Left hindlimb (tissue), 1 donor: ENCODE data around the gene IRAG1.

Experiments used
- DNase-seq: peaks from one replicate; pipeline ENCODE4 v3.0.0-alpha.2; 2018

Gene IRAG1

DNA sequence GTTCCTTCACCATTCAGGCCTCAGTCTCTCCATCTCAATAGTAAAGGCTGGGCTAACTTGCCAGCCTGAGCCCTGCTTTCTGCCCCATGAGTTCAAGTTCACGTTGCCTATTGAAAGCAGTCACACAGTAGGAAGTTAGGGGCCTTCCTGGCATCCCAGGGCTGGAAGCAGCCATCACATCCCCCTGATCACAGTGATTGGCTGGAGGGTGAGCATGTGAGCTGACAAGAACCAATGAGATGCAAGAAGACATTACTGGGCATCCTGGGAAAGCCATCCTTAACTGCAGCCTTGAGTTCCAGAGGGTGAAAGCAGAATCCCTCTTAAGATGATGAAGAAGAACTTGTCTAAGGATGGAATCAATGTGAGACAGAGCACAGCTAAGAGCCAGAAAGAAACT, 29.1 kb downstream of the IRAG1 start:
- DNase-seq: no peak

DNA sequence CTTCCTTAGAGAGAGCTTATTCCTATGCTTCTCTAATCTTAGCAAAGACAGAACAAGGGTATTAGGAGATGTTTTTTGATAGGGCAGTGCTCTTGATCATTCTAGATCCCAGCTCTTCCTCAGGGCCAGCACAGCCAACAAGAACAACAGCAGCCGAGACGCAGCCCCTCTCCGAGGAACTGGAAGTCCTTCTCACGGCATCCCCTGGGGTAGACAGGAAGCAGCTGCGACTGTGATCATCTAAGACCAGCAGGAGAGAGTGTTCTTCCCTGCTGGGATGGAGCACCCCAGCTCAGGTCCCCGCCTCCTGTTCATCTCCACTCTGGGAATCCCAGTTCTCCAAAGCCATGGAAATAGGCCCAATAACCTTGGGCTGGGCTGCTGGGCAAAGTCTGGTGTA, 29.6 kb downstream of the IRAG1 start:
- DNase-seq: no peak

DNA sequence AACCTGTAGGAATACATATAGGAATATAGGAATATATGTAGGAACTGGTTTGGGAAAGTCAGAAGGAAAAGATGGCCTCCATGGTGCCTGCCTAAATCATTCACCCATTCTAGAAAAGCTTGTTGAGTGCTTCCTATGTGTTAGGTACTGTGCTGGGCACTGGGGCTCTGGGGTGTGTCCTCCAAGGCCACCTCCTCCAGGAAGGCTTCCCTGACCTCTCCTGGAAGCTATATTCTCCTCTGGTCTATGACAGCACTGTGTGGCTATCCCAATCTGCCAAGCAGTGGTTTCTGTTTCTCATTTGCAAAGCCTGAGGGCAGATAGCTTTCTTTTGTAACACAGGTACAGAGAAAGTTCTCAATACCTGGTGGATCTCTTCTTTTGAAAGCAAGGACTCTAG, 30.2 kb downstream of the IRAG1 start:
- no peak for DNase-seq

DNA sequence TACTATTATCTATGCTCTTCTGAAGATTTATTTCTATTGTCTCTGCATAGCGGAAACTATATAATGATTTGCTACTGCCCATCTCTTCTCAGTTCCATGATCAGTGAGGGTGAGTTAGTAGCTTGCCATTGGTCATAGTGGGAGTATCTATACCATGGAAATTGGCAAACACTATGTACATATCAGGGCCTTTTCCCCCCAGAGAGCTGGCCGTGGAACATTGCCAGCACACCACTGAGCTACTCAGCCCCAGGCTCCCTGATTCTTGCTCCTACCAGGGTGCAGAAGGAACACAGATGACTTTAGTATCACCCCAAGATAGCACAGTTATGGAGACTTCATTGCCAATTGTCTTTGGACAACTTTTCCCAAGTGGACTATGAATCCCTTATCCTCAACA, 33.2 kb downstream of the IRAG1 start:
- no peak for DNase-seq

DNA sequence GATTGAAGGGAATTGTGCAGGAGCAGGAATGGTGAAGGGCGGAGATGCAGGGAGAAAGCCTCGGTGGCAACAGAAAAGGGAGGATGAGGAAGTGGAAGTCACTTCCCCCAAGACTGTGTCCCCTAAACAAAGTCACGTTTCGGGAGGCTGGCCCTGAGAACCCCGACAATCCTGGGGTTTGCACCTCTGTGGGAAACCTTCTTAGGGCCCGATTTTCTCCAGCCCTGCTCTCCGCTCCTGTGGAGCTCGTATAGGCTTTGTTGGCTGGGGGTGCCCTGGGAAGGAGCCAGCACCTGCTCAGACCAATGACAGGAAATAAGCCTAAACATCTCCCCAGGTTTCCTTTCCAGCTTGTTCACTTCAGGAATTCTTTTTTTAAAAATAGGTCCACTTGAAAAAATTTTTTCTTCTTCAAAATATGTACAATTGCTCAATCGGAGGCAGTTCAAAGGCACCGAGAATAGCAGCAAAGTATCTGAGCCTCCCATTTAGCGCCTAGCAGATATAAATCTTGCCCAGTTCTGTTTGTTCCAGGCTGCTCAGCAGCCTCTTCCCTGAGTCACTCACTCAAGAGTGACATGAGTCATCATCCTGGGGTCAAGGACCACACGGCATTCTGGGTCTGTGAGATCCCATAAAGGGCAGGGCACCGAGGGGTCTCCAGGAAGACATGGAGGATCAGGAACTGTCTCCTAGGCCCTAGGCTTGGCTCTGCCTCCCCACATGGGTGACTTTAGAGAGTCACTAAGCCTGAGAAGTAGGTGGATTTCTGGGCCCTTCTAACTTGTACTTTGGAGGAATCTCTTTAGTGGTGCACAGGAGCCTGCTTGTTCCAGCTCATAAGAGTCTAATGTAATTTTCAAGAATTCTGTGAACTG, 34.0 kb downstream of the IRAG1 start:
- no peak for DNase-seq

DNA sequence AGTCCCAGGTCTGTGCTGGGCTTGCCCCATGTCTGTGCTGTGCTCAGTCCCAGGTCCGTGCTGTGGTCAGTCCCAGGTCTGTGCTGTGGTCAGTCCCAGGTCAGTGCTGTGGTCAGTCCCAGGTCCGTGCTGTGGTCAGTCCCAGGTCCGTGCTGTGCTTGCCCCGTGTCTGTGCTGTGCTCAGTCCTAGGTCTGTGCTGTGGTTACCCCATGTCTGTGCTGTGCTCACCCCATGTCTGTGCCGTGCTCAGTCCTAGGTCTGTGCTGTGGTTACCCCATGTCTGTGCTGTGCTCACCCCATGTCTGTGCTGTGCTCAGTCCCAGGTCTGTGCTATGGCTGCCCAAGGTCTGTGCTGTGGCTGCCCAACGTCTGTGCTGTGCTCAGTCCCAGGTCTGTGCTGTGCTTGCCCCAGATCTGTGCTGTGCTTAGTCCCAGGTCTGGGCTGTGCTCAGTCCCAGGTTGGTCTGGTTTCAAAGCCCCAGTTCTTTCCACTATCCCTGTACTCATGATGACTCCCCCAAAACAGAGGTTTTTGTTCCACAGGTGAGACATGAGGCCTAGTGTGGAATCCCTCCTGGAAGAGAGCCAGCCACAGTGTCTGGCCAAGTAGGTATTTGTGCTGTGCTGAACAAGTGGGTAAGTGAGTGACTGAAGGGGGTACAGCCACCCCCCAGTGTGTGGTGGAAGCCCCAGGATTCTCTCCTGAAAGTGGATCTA, 34.8 kb downstream of the IRAG1 start:
- DNase-seq: no peak

DNA sequence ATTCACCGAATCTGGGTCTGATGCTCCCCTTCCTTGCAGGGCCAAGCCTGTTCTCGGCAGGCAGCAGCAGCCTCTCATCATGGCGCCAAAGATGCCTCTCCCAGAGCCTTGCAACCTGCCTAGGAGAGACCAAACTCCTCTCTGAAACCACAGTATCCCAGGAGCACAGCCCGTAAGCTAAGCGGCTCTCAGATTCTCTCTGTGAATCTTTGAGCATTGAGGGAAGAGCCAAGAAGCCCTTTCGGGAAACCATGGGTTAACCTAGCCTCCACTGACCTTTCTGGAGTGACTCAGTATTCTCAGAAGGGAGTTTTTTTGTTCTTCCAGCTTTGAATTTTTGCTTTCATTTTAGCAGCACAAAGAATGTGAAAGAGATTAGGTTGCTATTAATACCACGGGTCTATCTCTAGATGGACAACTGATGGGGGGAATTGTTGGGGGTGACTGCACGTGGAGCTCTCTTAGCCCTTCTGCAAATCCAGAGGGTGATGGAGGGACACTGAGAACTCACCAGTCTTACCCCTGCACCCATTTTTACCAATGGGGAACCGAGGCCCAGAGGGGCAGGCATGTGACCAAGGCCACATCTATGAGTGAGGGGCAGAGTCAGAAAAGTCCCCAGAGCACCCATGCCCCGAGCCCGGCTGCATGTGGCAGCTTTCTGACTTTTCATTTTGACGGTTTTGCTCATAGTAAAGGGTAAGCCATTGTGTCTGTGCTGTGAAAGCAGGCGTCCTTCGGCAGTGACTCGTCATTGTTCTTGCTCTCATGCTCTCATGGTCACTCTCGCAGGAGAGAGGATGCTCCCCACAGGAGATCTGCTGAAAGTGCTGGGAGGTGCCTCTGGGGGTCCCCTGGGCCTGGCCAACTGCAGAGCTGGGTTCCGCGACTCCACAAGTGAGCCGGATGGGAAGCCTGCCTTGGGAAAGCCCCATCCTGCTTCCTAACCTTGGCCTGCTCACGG, 36.0 kb downstream of the IRAG1 start:
- no peak for DNase-seq

DNA sequence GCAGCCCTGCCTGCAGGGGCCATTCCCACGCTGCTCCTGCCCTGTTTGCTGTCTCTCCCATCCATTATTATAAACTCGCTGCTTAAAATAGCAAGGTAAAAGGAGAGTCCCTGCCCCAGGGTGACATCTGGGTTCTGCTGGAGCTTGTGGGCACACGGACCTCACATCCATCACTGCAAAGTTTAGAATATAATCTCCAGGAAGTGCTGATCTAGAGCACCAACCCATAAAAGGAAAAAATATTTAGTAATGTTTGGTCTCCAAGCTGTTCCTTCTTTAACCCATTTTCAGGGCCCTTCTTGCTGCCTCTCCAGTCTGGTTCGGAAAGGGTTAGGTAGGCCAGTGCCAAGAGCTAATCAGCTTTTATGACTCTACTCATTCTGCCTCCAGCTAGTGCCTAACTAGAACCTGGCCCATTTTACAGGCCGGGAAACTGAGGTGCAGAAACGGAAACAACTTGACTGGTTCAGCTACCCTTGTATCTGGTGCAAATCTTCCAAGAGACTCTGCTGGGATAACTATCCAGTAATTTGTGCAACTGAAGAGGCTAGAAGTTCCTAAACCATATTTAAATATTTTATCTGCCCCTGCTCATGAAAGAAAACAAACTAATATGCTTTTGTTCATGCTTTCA, 37.5 kb downstream of the IRAG1 start:
- DNase-seq: no peak

DNA sequence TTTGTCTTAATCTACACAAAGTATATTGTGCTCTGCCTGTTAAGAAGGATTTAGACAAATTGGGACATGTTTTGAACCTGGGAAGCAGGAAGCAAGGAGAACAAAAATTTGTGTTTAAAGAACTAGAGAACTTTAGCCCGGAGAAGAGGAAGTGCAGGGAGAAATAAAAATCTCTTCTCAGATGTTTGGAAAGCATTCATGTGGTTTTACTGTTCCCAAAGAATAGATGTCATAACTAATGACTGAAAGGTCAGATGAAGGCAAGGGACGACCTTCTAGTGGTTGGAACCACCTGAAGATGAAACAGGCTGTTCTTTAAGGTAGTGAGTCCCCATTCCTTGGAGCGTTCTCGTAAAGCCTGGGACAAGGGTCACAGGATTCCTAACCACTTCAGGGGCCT, 38.3 kb downstream of the IRAG1 start:
- no peak for DNase-seq

DNA sequence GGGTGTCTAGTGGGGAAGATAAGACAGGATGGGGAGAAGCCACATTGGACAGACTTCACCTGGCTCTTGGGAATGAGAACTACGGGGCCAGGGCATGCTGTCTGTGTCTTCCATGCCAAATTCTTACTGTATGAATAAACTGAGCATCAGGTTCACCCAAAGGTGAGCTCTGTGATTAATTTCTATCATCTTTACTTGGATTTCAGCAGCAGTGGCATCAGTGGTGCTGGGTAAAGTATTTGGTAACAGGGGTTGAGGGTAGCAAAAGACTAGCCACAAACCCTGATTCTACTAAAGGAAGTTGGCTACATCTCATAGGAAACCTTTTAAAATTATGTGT, 38.8 kb downstream of the IRAG1 start:
- no peak for DNase-seq

DNA sequence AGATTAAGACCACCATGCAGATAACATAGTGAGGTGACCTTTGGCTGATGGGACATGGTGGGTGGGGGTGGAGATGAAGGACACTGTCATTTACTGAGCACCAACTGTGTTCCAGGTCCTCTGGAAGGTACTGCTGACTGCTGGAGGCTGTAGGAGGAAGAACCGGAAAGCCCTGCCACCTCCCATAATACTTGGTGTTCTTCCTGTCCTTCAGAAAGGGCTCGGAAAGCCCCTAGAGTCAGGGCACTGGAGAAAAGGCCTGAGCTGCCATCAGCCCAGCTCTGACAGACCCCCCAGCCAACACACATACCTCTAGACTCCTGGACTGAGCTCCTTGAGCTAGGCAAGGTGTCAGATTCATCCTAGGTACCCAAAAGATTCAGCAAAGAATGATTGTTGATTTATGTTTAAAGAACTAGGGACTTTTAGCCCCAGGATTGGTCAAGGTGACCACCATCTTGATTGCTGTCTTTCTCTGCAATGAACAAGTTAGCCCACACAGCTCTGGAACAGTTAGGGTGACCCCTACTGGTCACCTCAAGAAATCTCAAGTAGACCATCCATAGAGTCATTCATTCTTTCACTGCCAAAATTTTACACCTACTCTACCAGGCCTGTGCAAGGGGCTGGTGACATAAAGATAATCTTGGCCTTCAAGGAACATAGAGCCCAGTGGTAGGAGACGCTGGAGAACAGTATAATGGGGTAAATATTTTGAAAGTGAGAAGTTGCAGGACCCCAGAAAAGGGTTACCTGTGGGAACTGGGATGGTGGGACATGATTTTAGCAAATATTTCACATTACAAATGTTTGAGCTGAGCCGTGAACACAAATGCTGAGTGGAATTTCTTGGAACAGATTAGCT, 39.4 kb downstream of the IRAG1 start:
- DNase-seq: no peak

DNA sequence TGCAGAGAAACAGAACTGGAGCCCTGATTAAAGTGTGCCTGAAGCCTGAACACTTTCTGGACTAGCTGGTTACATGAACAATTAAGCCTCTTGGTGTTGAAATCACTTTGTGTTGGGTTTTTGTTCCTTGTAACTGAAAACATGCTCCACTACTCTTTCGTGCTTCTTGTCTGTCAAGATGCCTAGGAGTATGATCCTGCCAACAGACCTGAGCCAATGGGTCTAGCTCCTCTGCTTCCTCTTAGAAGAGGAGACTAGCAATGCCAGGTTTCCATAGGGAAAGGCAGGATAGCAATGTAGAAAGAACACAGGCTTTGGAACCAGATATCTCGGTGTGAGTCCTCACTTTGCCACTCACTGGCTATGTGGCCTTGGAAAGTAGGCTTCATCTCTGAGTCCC, 40.3 kb downstream of the IRAG1 start:
- no peak for DNase-seq

DNA sequence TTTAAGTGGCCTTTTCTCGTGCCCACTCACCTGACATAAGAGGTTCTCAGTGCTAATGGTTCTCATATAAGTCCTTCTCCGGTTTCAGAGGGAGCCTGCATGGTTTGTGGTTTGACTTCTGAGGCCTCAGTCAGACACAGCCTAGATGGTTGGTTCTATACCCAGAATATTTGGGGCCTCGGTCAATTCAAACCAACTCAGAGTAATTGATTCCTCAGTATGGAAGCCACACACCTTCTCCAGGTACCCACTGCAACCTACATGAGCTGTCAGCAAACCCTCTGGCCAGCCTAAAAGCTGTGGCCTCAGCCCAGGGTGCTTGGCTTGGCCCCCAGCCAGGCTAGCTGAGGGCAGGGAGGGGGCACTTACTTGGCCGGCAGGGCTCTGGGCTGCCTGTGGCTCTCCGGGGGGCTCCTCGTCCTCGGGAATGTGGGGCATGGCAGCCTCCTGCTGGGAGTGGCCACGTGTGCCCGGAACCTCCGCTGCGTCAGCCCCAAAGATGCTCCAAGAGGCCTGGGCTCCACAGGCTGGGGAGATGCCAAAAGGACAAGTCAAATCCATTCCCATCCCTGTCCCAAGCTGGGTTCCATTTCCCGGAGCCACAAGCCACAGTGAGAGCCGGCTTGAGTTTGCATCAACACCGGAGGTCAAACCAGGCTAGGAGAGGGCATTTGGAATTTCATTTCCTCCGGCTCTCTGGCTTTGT, 41.7 kb downstream of the IRAG1 start:
- peak; percentile 35 for DNase-seq

DNA sequence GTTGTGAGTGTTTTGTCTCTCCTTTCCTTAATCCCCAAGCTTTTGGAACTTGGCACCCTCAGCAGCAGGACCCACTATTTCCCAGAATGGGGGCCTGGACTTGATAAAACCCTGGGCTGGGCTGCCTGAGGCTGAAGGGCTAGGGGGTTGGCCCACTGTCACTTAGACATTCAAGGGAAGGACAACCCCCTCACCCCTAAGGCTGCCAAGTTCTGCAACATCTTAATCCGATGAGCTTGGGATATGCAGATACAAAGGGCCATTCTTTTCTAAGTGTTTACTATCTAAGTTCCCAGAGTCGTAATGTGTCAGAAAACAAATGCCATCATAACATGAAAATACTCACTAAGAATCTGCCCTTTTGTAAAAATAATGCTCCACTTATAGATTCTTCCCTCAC, 42.9 kb downstream of the IRAG1 start:
- DNase-seq: peak; percentile 18

DNA sequence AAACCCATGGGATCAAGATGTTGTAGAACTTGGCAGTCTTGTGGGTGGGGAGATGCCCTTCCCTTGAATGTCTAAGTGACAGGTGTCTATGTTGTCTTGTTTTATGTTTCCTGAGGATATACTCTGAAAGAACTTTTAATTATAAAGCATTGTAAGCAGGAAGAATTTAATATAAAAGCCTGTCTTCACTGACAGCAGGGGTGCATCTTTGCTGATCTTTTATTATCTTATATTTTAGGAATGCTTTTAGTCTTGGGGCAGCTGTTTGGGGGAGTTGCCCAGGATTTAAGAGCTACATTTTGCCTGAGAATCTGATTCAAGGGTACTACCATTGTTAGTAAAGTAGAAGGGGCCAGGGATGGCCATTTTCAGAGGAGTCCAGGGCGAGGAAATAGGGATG, 43.4 kb downstream of the IRAG1 start:
- no peak for DNase-seq

DNA sequence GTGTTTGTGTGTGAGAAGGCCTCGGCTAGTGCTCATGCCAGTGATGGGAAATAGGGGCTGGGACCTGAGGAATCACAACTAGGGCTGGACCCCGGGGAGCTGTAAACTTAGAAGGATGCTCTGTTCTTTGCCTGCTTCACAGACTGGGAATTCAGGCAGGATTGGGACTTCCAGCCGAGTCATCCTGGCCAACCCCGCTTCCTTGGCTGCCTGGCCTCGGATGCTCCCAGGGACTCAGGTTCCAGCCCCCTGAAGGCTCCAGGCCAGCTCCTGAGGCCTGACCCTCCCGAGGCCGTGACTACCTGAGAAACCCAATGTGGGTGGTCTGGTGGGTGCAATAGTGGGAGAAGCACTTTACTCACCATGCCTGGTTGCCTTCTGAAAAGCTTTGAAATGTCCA, 44.7 kb downstream of the IRAG1 start:
- peak; percentile 23 for DNase-seq

DNA sequence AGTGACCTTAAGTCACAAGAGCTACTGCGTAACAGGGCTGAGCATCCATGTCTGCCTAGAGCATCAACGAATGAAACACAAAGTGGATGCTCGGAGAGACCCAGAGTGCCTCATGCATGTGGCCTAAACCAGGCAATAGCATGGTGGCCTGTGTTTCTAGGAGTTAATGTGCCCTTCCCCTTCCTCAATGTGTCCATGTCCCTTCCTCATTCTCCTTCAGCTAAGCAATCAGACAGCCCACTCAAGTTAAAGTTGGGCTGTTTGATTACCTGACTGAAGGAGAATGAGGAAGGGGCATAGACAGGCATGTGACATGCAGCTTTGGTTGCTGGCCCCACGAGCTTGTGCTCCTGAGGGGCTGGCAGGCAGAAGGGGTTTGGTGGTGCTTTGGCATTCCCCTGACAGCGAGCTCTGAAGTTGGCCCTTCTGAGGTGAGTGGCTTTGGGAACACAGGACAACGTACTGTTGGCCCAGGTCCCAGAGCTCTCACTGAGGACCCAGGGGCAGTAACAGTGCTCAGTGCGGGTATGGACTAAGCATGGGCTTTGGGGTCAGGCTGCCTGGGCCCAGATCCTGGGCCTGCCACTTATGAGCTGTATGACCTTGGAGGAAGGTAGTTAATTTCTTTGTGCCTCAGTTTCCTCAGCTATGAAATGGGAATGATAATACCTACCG, 46.7 kb downstream of the IRAG1 start:
- peak; percentile 7 for DNase-seq

DNA sequence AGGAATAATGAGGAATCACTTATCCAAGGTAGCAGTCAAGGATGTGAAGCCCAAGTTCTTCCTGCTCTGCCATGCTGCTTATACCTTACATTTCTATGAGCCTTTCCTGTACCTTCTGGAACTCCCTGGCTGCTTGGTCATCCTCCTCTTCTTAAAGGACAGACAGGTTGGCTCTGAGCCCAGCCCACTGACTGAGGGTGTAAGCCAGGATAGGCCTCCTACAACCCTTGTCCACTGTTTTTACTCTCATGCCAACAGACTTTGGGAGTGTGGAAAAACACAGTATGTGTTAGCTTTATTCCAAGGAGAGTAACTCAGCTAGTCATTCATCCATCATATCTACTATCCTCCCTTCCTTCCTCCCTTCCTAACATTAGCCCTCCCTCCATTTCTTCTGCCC, 47.5 kb downstream of the IRAG1 start:
- peak; percentile 20 for DNase-seq

DNA sequence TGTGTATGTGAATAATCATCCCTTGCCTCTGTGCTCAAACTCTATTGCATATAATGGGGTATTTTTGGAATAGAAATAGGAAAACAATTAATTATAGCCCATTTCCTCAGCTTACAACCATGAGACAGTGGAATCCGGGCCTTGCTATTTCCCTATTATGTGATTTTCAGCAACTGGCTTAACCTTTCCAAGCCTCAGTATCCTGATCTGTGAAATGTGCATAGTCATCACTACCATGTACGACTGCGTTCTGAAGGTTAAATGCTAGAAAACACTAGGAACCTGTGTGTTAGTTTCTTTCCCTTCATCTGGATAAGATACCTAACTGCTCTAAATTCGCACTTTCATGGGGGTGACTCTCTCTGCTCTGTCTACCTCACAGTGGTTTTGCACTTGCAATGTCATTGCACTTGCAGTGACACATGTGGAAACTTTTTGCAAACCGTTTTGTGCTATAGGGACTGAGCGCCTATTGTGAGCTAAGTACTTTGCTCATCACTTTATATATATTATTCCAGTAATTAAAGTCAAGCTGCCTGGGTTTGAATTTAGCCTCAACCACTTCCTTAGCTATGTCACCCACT, 48.3 kb downstream of the IRAG1 start:
- peak; percentile 4 for DNase-seq
